SK-N-SH (cell line): Measurements from ENCODE around the gene STIM1. TPM values are rescaled to one million over a fixed set of nuclear protein-coding genes. Genes with fewer than 3 reads are reported as not detected.

Source experiments
- CTCF ChIA-PET: fragments of 300-600, 350-600 bp; formaldehyde crosslinking; extraction: SDS; loops from one replicate; lab custom pipeline; 2021; lab: Yijun Ruan, JAX
- POLR2A ChIA-PET: fragments of 350-600 bp; sonication (Branson Sonifier 250); formaldehyde crosslinking; extraction: SDS; loops from one replicate; lab custom pipeline; 2020; ENCODE audit warnings: antibody characterized with exemption, inconsistent platforms; lab: Yijun Ruan, JAX
- DNase-seq: peaks from one replicate; pipeline ENCODE4 v3.0.0; 2012
- H2AFZ ChIP-seq: fragments of 200-600 bp; sonication (generic); 2 replicates; pipeline ENCODE4 v1.8.1; 2016; ENCODE audit warnings: antibody characterized with exemption, mild to moderate bottlenecking, low read depth
- H3F3A ChIP-seq: fragments of 200-600 bp; sonication (generic); replicated peaks from 2 replicates; pipeline ENCODE3; 2016; ENCODE audit warnings: antibody characterized with exemption, mild to moderate bottlenecking; ENCODE audit not compliant: insufficient read depth
- H3K27ac ChIP-seq, 2 experiments: fragments of 200-500 bp in 1 of 2; fragments of 200-600 bp in 1 of 2; sonication (Bioruptor generic) in 1 of 2; sonication (generic), shearing (Covaris generic) in 1 of 2; 2 replicates each; pipeline versions ENCODE4 v1.5.1 to v1.6.1; 2014 to 2016; ENCODE audit warnings: low read depth in 2 of 2, inconsistent platforms in 1 of 2, low read length in 1 of 2, mild to moderate bottlenecking in 1 of 2, mixed read lengths in 1 of 2
- H3K27me3 ChIP-seq: fragments of 200-600 bp; sonication (generic), shearing (Covaris generic); 2 replicates; pipeline ENCODE4 v1.6.1; 2016; ENCODE audit warnings: mixed run types; ENCODE audit not compliant: insufficient read depth
- H3K36me3 ChIP-seq, 2 experiments: fragments of 200-500 bp in 1 of 2; fragments of 200-600 bp in 1 of 2; sonication (Bioruptor generic) in 1 of 2; sonication (generic) in 1 of 2; replicated peaks in 1 of 2; 2 replicates each; pipeline versions ENCODE3 to v1.5.1; 2014 to 2016; ENCODE audit warnings: low read length in 1 of 2, mild to moderate bottlenecking in 1 of 2; ENCODE audit not compliant: insufficient read depth in 2 of 2, control insufficient read depth in 1 of 2
- H3K4me1 ChIP-seq, 2 experiments: fragments of 200-500 bp in 1 of 2; fragments of 200-600 bp in 1 of 2; sonication (Bioruptor generic) in 1 of 2; sonication (generic), shearing (Covaris generic) in 1 of 2; 2 replicates each; pipeline versions ENCODE4 v1.5.1 to v1.6.1; 2014 to 2016; ENCODE audit warnings: low read depth in 1 of 2, low read length in 1 of 2, mixed run types in 1 of 2; ENCODE audit not compliant: insufficient read depth in 2 of 2, control insufficient read depth in 1 of 2
- H3K4me2 ChIP-seq: fragments of 200-600 bp; sonication (generic), shearing (Covaris generic); 2 replicates; pipeline ENCODE4 v1.6.1; 2017; ENCODE audit warnings: mixed run types
- H3K4me3 ChIP-seq, 2 experiments: fragments of 200-500 bp in 1 of 2; fragments of 200-600 bp in 1 of 2; sonication (Bioruptor generic) in 1 of 2; sonication (generic), shearing (Covaris generic) in 1 of 2; 2 replicates each; pipeline versions ENCODE4 v1.5.1 to v1.8.1; 2014 to 2016; ENCODE audit warnings: low read depth in 2 of 2, inconsistent platforms in 1 of 2, low read length in 1 of 2, mild to moderate bottlenecking in 1 of 2, mixed read lengths in 1 of 2, moderate library complexity in 1 of 2
- H3K79me2 ChIP-seq: fragments of 200-600 bp; sonication (generic); 2 replicates; pipeline ENCODE4 v1.8.1; 2017; ENCODE audit warnings: mild to moderate bottlenecking; ENCODE audit not compliant: insufficient read depth
- H3K9ac ChIP-seq: fragments of 200-600 bp; sonication (generic); 2 replicates; pipeline ENCODE4 v1.6.1; 2017; ENCODE audit warnings: mixed run types
- H3K9me2 ChIP-seq: fragments of 200-600 bp; sonication (generic); 2 replicates; pipeline ENCODE4 v1.6.1; 2017; ENCODE audit warnings: mixed run types
- H3K9me3 ChIP-seq: fragments of 200-600 bp; sonication (generic); 2 replicates; pipeline ENCODE4 v1.6.1; 2017; ENCODE audit warnings: mixed run types, mild to moderate bottlenecking, moderate library complexity
- H4K20me1 ChIP-seq: fragments of 200-600 bp; sonication (generic); 2 replicates; pipeline ENCODE4 v1.6.1; 2017; ENCODE audit warnings: mild to moderate bottlenecking, mixed run types; ENCODE audit not compliant: insufficient read depth
- CHD2 ChIP-seq: fragments of 150-350 bp; IDR thresholded peaks from 2 replicates; pipeline ENCODE4 v1.6.1; 2018; ENCODE audit warnings: low read length; ENCODE audit not compliant: partially characterized antibody
- CTCF ChIP-seq: fragments of 200-600 bp; sonication (generic); IDR thresholded peaks from 2 replicates; pipeline ENCODE4 v1.6.1; 2017; ENCODE audit warnings: antibody characterized with exemption, mild to moderate bottlenecking, moderate library complexity
- FOXJ3 ChIP-seq: sonication (generic); formaldehyde crosslinking; IDR thresholded peaks from 2 replicates; pipeline ENCODE4 v1.5.1; 2020; ENCODE audit warnings: mild to moderate bottlenecking, missing genetic modification reagents
- GABPA ChIP-seq: IDR thresholded peaks from 2 replicates; pipeline ENCODE4 v1.4.0; 2012; ENCODE audit warnings: low read depth, mild to moderate bottlenecking
- GATA2 ChIP-seq: sonication (generic); formaldehyde crosslinking; IDR thresholded peaks from 2 replicates; pipeline ENCODE4 v1.5.0; 2020; ENCODE audit warnings: mild to moderate bottlenecking, missing genetic modification reagents
- JUND ChIP-seq: IDR thresholded peaks from 2 replicates; pipeline ENCODE4 v1.4.0; 2012
- MEF2A ChIP-seq: IDR thresholded peaks from 2 replicates; pipeline ENCODE4 v1.4.0; 2012; ENCODE audit warnings: low read depth, borderline replicate concordance
- NFIC ChIP-seq: IDR thresholded peaks from 2 replicates; pipeline ENCODE4 v1.4.0; 2012; ENCODE audit warnings: borderline replicate concordance
- POLR2AphosphoS5 ChIP-seq: IDR thresholded peaks from 2 replicates; pipeline ENCODE4 v1.6.1; 2012; ENCODE audit warnings: low read depth, low read length
- RCOR1 ChIP-seq: fragments of 150-350 bp; IDR thresholded peaks from 2 replicates; pipeline ENCODE4 v1.6.1; 2017; ENCODE audit warnings: antibody characterized with exemption, low read length
- TAF1 ChIP-seq: IDR thresholded peaks from 2 replicates; pipeline ENCODE4 v1.6.1; 2012; ENCODE audit warnings: low read depth, mild to moderate bottlenecking, low read length, moderate library complexity, borderline replicate concordance
- YY1 ChIP-seq: IDR thresholded peaks from 2 replicates; pipeline ENCODE4 v1.4.0; 2012; ENCODE audit warnings: low read depth, mild to moderate bottlenecking
- WGBS: methylation state at CpG from one replicate; pipeline ENCODE4 v1.1.6; 2017; ENCODE audit warnings: low lambda C conversion rate; 5-methylcytosine and 5-hydroxymethylcytosine counted together
- polyA plus RNA-seq, 3 experiments: library from polyadenylated mRNA; depleted of rRNA; stranded (reverse); fragments of >200 nt; gene quantifications; 2 replicates each; pipeline ENCODE4 v1.2.3, GENCODE V29; 2012
- TF ChIP-seq, protein P1 (sequence below): IDR thresholded peaks from 2 replicates; pipeline ENCODE4 v1.4.0; 2012; ENCODE audit warnings: low read depth, borderline replicate concordance

The STIM1 gene
- polyA plus RNA-seq, 1 of the 3 experiments (the other 2 are of a cell fraction) = 29.5 TPM

DNA sequence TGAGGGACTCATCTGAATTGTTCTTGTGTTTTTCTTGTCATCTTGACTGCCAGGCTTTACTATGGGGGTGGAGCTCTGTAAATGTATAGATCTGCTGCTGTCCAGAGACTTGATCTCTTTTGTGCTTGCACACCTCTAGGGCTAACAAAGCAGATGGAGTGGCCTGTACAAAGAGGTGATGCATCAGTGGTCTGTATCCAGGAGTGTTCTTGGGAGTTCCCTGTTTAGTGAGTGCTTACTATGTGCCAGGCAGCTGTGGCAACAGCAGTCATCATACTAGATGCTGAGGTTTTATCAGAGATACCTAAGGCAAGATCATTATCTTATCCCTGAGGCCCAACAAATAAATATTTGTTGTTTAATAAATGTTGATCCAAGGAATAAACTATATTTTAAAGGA, 33.4 kb downstream of the STIM1 start:
- H3K36me3 ChIP-seq = no peaks in the 10 kb centered on the region
- peaks cover 12% of the 10 kb centered on the region for H3K79me2 ChIP-seq
- peaks cover 1% of the 10 kb centered on the region for H3F3A ChIP-seq
- no peak overlapping the region for H3K9ac ChIP-seq
- CTCF ChIA-PET = interaction anchor here (0.9 kb wide), 1 partner anchor 184 kb away, joined by 3 read pairs; no protein-coding TSS in a partner anchor
- H3K4me1 ChIP-seq = peaks cover 0 to 1% of the 10 kb centered on the region in 2 experiments; a peak in 1 of 4 replicates
- H3K27ac ChIP-seq = no peak overlapping the region
- TF ChIP-seq YY1 (no peak), GABPA (no peak), NFIC (no peak), RCOR1 (no peak), CTCF (no peak), MEF2A (no peak), POLR2AphosphoS5 (no peak), CHD2 (no peak), TAF1 (no peak), GATA2 (no peak), FOXJ3 (CRISPR knock-in tag) (no peak)
- no peaks in the 10 kb centered on the region for H4K20me1 ChIP-seq
- no peak overlapping the region for H2AFZ ChIP-seq
- H3K27me3 ChIP-seq = no peaks in the 10 kb centered on the region
- DNase-seq = no peak
- H3K4me2 ChIP-seq = no peak overlapping the region
- no peaks in the 10 kb centered on the region for H3K9me3 ChIP-seq
- H3K9me2 ChIP-seq = no peaks in the 10 kb centered on the region
- no peak overlapping the region for H3K4me3 ChIP-seq
- POLR2A ChIA-PET = no interaction called here

GRCh38 chr11:3890014-3890413, 34.5 kb downstream of the STIM1 start:
- no peaks in the 10 kb centered on the region for H3K27me3 ChIP-seq
- no peak overlapping the region for H3K4me3 ChIP-seq
- no peak overlapping the region for H3K4me2 ChIP-seq
- CTCF ChIA-PET = interaction anchor here (0.8 kb wide), 1 partner anchor 35 kb away, joined by 3 read pairs; no protein-coding TSS in a partner anchor
- POLR2A ChIA-PET = no interaction called here
- H4K20me1 ChIP-seq = no peaks in the 10 kb centered on the region
- no peak overlapping the region for H2AFZ ChIP-seq
- peaks cover 4% of the 10 kb centered on the region; the same call in 1 of the 2 replicates for H3K79me2 ChIP-seq
- peaks cover 3% of the 10 kb centered on the region for H3F3A ChIP-seq
- H3K4me1 ChIP-seq = peaks cover 0 to 7% of the 10 kb centered on the region in 2 experiments; a peak in 1 of 4 replicates
- no peaks in the 10 kb centered on the region for H3K9me2 ChIP-seq
- DNase-seq = no peak
- no peak overlapping the region for H3K27ac ChIP-seq
- H3K9ac ChIP-seq = no peak overlapping the region
- 88% methylated on average over 2 of the region's 2 CpGs for WGBS
- no peaks in the 10 kb centered on the region for H3K36me3 ChIP-seq
- TF ChIP-seq JUND (no peak), MEF2A (no peak)
- TF ChIP-seq, protein P1, sequence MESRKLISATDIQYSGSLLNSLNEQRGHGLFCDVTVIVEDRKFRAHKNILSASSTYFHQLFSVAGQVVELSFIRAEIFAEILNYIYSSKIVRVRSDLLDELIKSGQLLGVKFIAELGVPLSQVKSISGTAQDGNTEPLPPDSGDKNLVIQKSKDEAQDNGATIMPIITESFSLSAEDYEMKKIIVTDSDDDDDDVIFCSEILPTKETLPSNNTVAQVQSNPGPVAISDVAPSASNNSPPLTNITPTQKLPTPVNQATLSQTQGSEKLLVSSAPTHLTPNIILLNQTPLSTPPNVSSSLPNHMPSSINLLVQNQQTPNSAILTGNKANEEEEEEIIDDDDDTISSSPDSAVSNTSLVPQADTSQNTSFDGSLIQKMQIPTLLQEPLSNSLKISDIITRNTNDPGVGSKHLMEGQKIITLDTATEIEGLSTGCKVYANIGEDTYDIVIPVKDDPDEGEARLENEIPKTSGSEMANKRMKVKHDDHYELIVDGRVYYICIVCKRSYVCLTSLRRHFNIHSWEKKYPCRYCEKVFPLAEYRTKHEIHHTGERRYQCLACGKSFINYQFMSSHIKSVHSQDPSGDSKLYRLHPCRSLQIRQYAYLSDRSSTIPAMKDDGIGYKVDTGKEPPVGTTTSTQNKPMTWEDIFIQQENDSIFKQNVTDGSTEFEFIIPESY = no peak
- H3K9me3 ChIP-seq = no peaks in the 10 kb centered on the region
